Measurements from ENCODE around the gene MIS18A.

The MIS18A gene

GRCh38 chr21:32300117-32300681, 21.4 kb upstream of the MIS18A start:
- no peak for DNase-seq (ENCODE audit: low spot score)
- in situ Hi-C loops (cut with MboI; ENCODE audit: low sequenced_read_pairs, unreplicated experiment), result no loop called here
- no peak for TF ChIP-seq CTCF (IDR thresholded peaks at IDR 0.05; ENCODE audit: borderline replicate concordance, control extremely low read depth, extremely low read depth, insufficient read depth, missing control alignments)

- in situ Hi-C loops (cut with MboI; ENCODE audit: low sequenced_read_pairs, unreplicated experiment), result no loop called here
- peak; percentile 7 for DNase-seq (ENCODE audit: low spot score)
- no peak for TF ChIP-seq CTCF (IDR thresholded peaks at IDR 0.05; ENCODE audit: borderline replicate concordance, control extremely low read depth, extremely low read depth, insufficient read depth, missing control alignments)
Measured at GRCh38 chr21:32299695-32300094, 20.8 kb upstream of the MIS18A start.

GRCh38 chr21:32298658-32299081, 19.8 kb upstream of the MIS18A start, which contains the start of gene MRAP:
Gene MRAP (plus strand): TSS chr21:32298855. CDS start chr21:32298972, 117 bp downstream.
- peak; percentile 12 for DNase-seq (ENCODE audit: low spot score)
- no peak for TF ChIP-seq CTCF (IDR thresholded peaks at IDR 0.05; ENCODE audit: borderline replicate concordance, control extremely low read depth, extremely low read depth, insufficient read depth, missing control alignments)
- in situ Hi-C loops (cut with MboI; ENCODE audit: low sequenced_read_pairs, unreplicated experiment), result no loop called here

GRCh38 chr21:32298148-32298559, 19.3 kb upstream of the MIS18A start:
- in situ Hi-C loops (cut with MboI; ENCODE audit: low sequenced_read_pairs, unreplicated experiment), result no loop called here
- no peak for TF ChIP-seq CTCF (IDR thresholded peaks at IDR 0.05; ENCODE audit: borderline replicate concordance, control extremely low read depth, extremely low read depth, insufficient read depth, missing control alignments)
- no peak for DNase-seq (ENCODE audit: low spot score)

- in situ Hi-C loops (cut with MboI; ENCODE audit: low sequenced_read_pairs, unreplicated experiment), result no loop called here
- no peak for DNase-seq (ENCODE audit: low spot score)
- TF ChIP-seq CTCF (IDR thresholded peaks at IDR 0.05; ENCODE audit: borderline replicate concordance, control extremely low read depth, extremely low read depth, insufficient read depth, missing control alignments), result no peak
Measured at GRCh38 chr21:32297449-32297848, 18.6 kb upstream of the MIS18A start.

- in situ Hi-C loops (cut with MboI; ENCODE audit: low sequenced_read_pairs, unreplicated experiment), result no loop called here
- no peak for TF ChIP-seq CTCF (IDR thresholded peaks at IDR 0.05; ENCODE audit: borderline replicate concordance, control extremely low read depth, extremely low read depth, insufficient read depth, missing control alignments)
- no peak for DNase-seq (ENCODE audit: low spot score)
Measured at GRCh38 chr21:32285476-32285875, 6.6 kb upstream of the MIS18A start.

All from GM13976 (cell line).